Fibroblast of peridontal ligament (primary cell): Measurements from ENCODE around the gene ZCCHC9.
"Not testable (repeated sequence)": the region's sequence is repeated elsewhere in the genome, so short reads cannot be mapped to it uniquely, and the experiment has no call there.

Source experiments
- DNase-seq: peaks from one replicate; pipeline ENCODE4 v3.0.0-alpha.2; 2010; ENCODE audit errors: extremely low read depth

Gene ZCCHC9

GRCh38 chr5:81305785-81306184, 4.4 kb downstream of the ZCCHC9 start:
- no peak for DNase-seq

- no peak for DNase-seq
Observed at GRCh38 chr5:81308836-81309235, 7.4 kb downstream of the ZCCHC9 start.

GRCh38 chr5:81310402-81311063, 9.1 kb downstream of the ZCCHC9 start:
- DNase-seq = no peak

- no peak for DNase-seq
Observed at GRCh38 chr5:81313278-81313677, 11.9 kb downstream of the ZCCHC9 start.

- no peak for DNase-seq
Observed at GRCh38 chr5:81313686-81314085, 12.3 kb downstream of the ZCCHC9 start.

- DNase-seq = no peak
Observed at GRCh38 chr5:81314581-81314980, 13.2 kb downstream of the ZCCHC9 start.

- peak; percentile 77 for DNase-seq
Observed at GRCh38 chr5:81315336-81315735, 13.9 kb downstream of the ZCCHC9 start.

- DNase-seq = no peak
Observed at GRCh38 chr5:81315830-81316229, 14.4 kb downstream of the ZCCHC9 start.

- DNase-seq = no peak
Observed at GRCh38 chr5:81316571-81316970, 15.2 kb downstream of the ZCCHC9 start.

GRCh38 chr5:81317536-81317935, 16.1 kb downstream of the ZCCHC9 start:
- no peak for DNase-seq

GRCh38 chr5:81326554-81326953, 25.2 kb downstream of the ZCCHC9 start:
- DNase-seq = no peak

GRCh38 chr5:81334304-81335061, 33.1 kb downstream of the ZCCHC9 start:
- no peak for DNase-seq

GRCh38 chr5:81335946-81336345, 34.6 kb downstream of the ZCCHC9 start:
- DNase-seq = no peak

- no peak for DNase-seq
Observed at GRCh38 chr5:81336556-81336955, 35.2 kb downstream of the ZCCHC9 start.

- no peak for DNase-seq
Observed at GRCh38 chr5:81337803-81338202, 36.4 kb downstream of the ZCCHC9 start.

- DNase-seq = not testable (repeated sequence)
Observed at GRCh38 chr5:81338213-81338612, 36.8 kb downstream of the ZCCHC9 start.

- DNase-seq = no peak
Observed at GRCh38 chr5:81344736-81345135, 43.3 kb downstream of the ZCCHC9 start.

GRCh38 chr5:81345411-81346003, 44.1 kb downstream of the ZCCHC9 start:
- DNase-seq = no peak

- DNase-seq = no peak
Observed at GRCh38 chr5:81349161-81349560, 47.8 kb downstream of the ZCCHC9 start.

GRCh38 chr5:81350507-81350906, 49.1 kb downstream of the ZCCHC9 start:
- DNase-seq = no peak

- no peak for DNase-seq
Observed at GRCh38 chr5:81353189-81353588, 51.8 kb downstream of the ZCCHC9 start.

- no peak for DNase-seq
Observed at GRCh38 chr5:81354093-81354492, 52.7 kb downstream of the ZCCHC9 start.
